Hematopoietic multipotent progenitor cell (in vitro differentiated cells): ENCODE data around the gene GRK5. TPM values are rescaled to one million over a fixed set of nuclear protein-coding genes. Genes with fewer than 3 reads are reported as not detected.

Experiments used
- DNase-seq, 3 donors: peaks; one replicate each; pipeline ENCODE4 v3.0.0-alpha.2; 2011 to 2015; ENCODE audit warnings: low read depth in 2 of 3, low spot score in 2 of 3
- total RNA-seq: library from RNA; depleted of rRNA; stranded (reverse); fragments of >200 nt; gene quantifications from one replicate; pipeline ENCODE4 v1.2.3, GENCODE V29; 2012

Gene GRK5
- total RNA-seq, 1 donor, result 2.2 TPM

- no peak for DNase-seq
These were observed 125.9 kb downstream of the GRK5 start for GRCh38 chr10:119333146-119333792.

- no peak for DNase-seq
These were observed 128.4 kb downstream of the GRK5 start for GRCh38 chr10:119335671-119336353.

- DNase-seq, result no peak
These were observed 129.2 kb downstream of the GRK5 start for GRCh38 chr10:119336599-119336998.

- no peak for DNase-seq
These were observed 129.9 kb downstream of the GRK5 start for GRCh38 chr10:119337223-119337622.

- DNase-seq, result no peak
These were observed 130.5 kb downstream of the GRK5 start for GRCh38 chr10:119337796-119338432.

GRCh38 chr10:119339109-119339508 lies 131.7 kb downstream of the GRK5 start:
- DNase-seq, result no peak

GRCh38 chr10:119340893-119341458 lies 133.6 kb downstream of the GRK5 start:
- DNase-seq, result no peak

- DNase-seq, result peak in 1 of 3 donors; percentile 26
These were observed 134.3 kb downstream of the GRK5 start for GRCh38 chr10:119341459-119342301.

GRCh38 chr10:119342335-119342734 lies 135.0 kb downstream of the GRK5 start:
- no peak for DNase-seq

GRCh38 chr10:119343011-119343601 lies 135.7 kb downstream of the GRK5 start:
- no peak for DNase-seq

- DNase-seq, result no peak
These were observed 137.0 kb downstream of the GRK5 start for GRCh38 chr10:119344381-119344780.

GRCh38 chr10:119346095-119346832 lies 138.9 kb downstream of the GRK5 start:
- no peak for DNase-seq

GRCh38 chr10:119347181-119347974 lies 140.0 kb downstream of the GRK5 start:
- no peak for DNase-seq

GRCh38 chr10:119348106-119348505 lies 140.7 kb downstream of the GRK5 start:
- no peak for DNase-seq

GRCh38 chr10:119348516-119349240 lies 141.3 kb downstream of the GRK5 start:
- no peak for DNase-seq

GRCh38 chr10:119349341-119349740 lies 142.0 kb downstream of the GRK5 start:
- DNase-seq, result no peak

- DNase-seq, result no peak
These were observed 142.6 kb downstream of the GRK5 start for GRCh38 chr10:119349937-119350501.
